ENCODE measurements around the gene FN1.

FN1 gene

GRCh38 chr2:215476424-215476823, 40.6 kb upstream of the FN1 start:
- Histone ChIP-seq H4K20me1 (ENCODE audit: insufficient read depth, low read length) (no peaks in the 10 kb centered on the region), H3K9me3 (ENCODE audit: insufficient read depth, low read length, severe bottlenecking) (no peaks in the 10 kb centered on the region), H2AFZ (ENCODE audit: low read depth, low read length) (no peak overlapping the region), H3K79me2 (ENCODE audit: insufficient read depth, low read length) (no peaks in the 10 kb centered on the region), H3K36me3 (ENCODE audit: insufficient read depth, low read length) (no peaks in the 10 kb centered on the region), H3K4me2 (ENCODE audit: insufficient read depth, low read length) (no peak overlapping the region), H3K4me1 (ENCODE audit: insufficient read depth, low read length) (no peaks in the 10 kb centered on the region), H3K4me3 (ENCODE audit: low read depth in 1 of 2, low read length in 2 of 2) (no peak overlapping the region), H3K27me3 (ENCODE audit: insufficient read depth, low read length, poor library complexity) (no peaks in the 10 kb centered on the region), H3K27ac (ENCODE audit: low read length) (no peak overlapping the region), H3K9ac (ENCODE audit: low read depth, low read length) (no peak overlapping the region)
- ATAC-seq (ENCODE audit: insufficient read depth, low read depth), result no peak
- no peak for DNase-seq
- TF ChIP-seq CTCF (IDR thresholded peaks at IDR 0.05; ENCODE audit: borderline replicate concordance, extremely low read depth, low read length, poor library complexity, severe bottlenecking) (no peak), EZH2 (IDR thresholded peaks at IDR 0.05; ENCODE audit: borderline replicate concordance, low read depth, low read length, severe bottlenecking) (no peak)

- Histone ChIP-seq H3K4me3 (ENCODE audit: low read depth in 1 of 2, low read length in 2 of 2) (no peak overlapping the region), H3K27me3 (ENCODE audit: insufficient read depth, low read length, poor library complexity) (no peaks in the 10 kb centered on the region), H3K9ac (ENCODE audit: low read depth, low read length) (no peak overlapping the region), H4K20me1 (ENCODE audit: insufficient read depth, low read length) (no peaks in the 10 kb centered on the region), H3K4me2 (ENCODE audit: insufficient read depth, low read length) (no peak overlapping the region), H2AFZ (ENCODE audit: low read depth, low read length) (no peak overlapping the region), H3K36me3 (ENCODE audit: insufficient read depth, low read length) (no peaks in the 10 kb centered on the region), H3K27ac (ENCODE audit: low read length) (no peak overlapping the region), H3K79me2 (ENCODE audit: insufficient read depth, low read length) (no peaks in the 10 kb centered on the region), H3K9me3 (ENCODE audit: insufficient read depth, low read length, severe bottlenecking) (no peaks in the 10 kb centered on the region), H3K4me1 (ENCODE audit: insufficient read depth, low read length) (no peaks in the 10 kb centered on the region)
- no peak for ATAC-seq (ENCODE audit: insufficient read depth, low read depth)
- TF ChIP-seq CTCF (IDR thresholded peaks at IDR 0.05; ENCODE audit: borderline replicate concordance, extremely low read depth, low read length, poor library complexity, severe bottlenecking) (no peak), EZH2 (IDR thresholded peaks at IDR 0.05; ENCODE audit: borderline replicate concordance, low read depth, low read length, severe bottlenecking) (no peak)
- no peak for DNase-seq
Measured at GRCh38 chr2:215466097-215466909, 30.4 kb upstream of the FN1 start.

GRCh38 chr2:215465256-215465655, 29.4 kb upstream of the FN1 start:
- no peaks in the 10 kb centered on the region for H4K20me1 ChIP-seq (ENCODE audit: insufficient read depth, low read length)
- no peaks in the 10 kb centered on the region for H3K27me3 ChIP-seq (ENCODE audit: insufficient read depth, low read length, poor library complexity)
- no peak overlapping the region for H3K9ac ChIP-seq (ENCODE audit: low read depth, low read length)
- no peak overlapping the region for H3K4me3 ChIP-seq (ENCODE audit: low read depth in 1 of 2, low read length in 2 of 2)
- H3K9me3 ChIP-seq (ENCODE audit: insufficient read depth, low read length, severe bottlenecking), result no peaks in the 10 kb centered on the region
- TF ChIP-seq EZH2 (IDR thresholded peaks at IDR 0.05; ENCODE audit: borderline replicate concordance, low read depth, low read length, severe bottlenecking), result no peak
- no peak for TF ChIP-seq CTCF (IDR thresholded peaks at IDR 0.05; ENCODE audit: borderline replicate concordance, extremely low read depth, low read length, poor library complexity, severe bottlenecking)
- H3K4me2 ChIP-seq (ENCODE audit: insufficient read depth, low read length), result no peak overlapping the region
- DNase-seq (no peak), ATAC-seq (ENCODE audit: insufficient read depth, low read depth) (no peak)
- H3K27ac ChIP-seq (ENCODE audit: low read length), result no peak overlapping the region
- no peaks in the 10 kb centered on the region for H3K4me1 ChIP-seq (ENCODE audit: insufficient read depth, low read length)
- no peak overlapping the region for H2AFZ ChIP-seq (ENCODE audit: low read depth, low read length)
- no peaks in the 10 kb centered on the region for H3K79me2 ChIP-seq (ENCODE audit: insufficient read depth, low read length)
- H3K36me3 ChIP-seq (ENCODE audit: insufficient read depth, low read length), result no peaks in the 10 kb centered on the region
